Measurements from ENCODE around the gene FUOM.

Gene FUOM

DNA sequence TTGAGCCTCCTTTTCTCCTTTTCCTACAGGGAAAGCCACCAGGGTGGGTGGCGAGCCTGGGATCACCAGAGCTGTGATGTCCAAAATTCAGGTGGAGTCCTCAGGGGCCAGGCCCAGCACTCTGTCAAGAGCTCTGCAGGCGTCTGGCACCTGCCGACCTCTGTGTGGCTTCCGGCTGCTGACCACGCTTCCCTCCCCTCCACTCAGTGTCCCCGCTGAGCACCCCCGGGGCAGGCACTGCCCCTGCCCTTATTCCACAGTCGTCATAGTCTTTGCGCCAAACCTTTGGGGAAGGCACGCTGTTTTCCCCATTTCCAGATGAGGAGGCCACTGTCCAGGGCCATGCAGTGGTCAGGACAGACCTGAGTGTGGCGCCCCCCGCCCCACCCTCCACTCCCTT, 43.7 kb upstream of the FUOM start:
- H3K4me3 ChIP-seq (ENCODE audit: low read depth, low read length): no peak overlapping the region
- TF ChIP-seq, protein P1, sequence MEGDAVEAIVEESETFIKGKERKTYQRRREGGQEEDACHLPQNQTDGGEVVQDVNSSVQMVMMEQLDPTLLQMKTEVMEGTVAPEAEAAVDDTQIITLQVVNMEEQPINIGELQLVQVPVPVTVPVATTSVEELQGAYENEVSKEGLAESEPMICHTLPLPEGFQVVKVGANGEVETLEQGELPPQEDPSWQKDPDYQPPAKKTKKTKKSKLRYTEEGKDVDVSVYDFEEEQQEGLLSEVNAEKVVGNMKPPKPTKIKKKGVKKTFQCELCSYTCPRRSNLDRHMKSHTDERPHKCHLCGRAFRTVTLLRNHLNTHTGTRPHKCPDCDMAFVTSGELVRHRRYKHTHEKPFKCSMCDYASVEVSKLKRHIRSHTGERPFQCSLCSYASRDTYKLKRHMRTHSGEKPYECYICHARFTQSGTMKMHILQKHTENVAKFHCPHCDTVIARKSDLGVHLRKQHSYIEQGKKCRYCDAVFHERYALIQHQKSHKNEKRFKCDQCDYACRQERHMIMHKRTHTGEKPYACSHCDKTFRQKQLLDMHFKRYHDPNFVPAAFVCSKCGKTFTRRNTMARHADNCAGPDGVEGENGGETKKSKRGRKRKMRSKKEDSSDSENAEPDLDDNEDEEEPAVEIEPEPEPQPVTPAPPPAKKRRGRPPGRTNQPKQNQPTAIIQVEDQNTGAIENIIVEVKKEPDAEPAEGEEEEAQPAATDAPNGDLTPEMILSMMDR (IDR thresholded peaks at IDR 0.05; ENCODE audit: borderline replicate concordance, insufficient read depth, low read depth, low read length): no peak

DNA sequence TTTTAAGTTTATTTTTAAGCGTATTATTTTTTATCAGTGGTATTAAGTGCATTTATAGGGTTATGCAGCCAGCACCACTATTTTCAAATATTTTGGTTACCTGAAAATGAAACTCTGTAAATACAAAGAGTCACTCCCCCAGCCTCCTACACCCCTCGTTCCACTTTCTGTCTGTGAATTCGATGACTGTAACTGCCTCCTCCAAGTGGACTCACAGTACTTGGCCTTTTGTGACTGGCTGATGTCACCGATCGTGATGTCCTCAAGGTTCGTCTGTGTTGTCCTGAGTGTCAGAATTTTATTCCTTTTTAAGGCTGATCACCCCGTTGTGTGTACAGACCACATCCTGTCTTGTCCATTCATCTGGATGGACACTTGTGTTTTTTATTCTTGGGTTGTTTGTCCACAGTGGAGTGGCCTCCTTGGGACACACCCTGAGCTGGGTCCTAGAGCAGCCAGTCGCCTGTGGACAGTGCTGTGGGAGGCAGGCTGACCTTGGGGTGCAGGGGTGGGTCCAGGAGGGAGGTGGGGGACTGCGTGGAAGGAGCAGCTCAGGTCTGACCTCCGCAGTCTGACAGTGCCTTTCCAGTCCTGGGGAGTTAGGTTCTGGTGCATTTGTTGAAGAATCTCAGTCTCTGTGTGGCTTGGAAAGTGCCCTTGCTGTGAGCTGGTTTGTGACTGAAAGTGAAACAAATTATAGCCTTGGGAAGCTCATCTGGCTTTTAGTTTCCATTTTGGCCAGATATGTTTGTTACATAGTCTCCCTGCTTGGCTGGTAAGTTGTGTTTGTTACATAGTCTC, 43.0 kb upstream of the FUOM start:
- no peak overlapping the region for H3K4me3 ChIP-seq (ENCODE audit: low read depth, low read length)
- TF ChIP-seq, protein P1 (IDR thresholded peaks at IDR 0.05; ENCODE audit: borderline replicate concordance, insufficient read depth, low read depth, low read length): no peak

DNA sequence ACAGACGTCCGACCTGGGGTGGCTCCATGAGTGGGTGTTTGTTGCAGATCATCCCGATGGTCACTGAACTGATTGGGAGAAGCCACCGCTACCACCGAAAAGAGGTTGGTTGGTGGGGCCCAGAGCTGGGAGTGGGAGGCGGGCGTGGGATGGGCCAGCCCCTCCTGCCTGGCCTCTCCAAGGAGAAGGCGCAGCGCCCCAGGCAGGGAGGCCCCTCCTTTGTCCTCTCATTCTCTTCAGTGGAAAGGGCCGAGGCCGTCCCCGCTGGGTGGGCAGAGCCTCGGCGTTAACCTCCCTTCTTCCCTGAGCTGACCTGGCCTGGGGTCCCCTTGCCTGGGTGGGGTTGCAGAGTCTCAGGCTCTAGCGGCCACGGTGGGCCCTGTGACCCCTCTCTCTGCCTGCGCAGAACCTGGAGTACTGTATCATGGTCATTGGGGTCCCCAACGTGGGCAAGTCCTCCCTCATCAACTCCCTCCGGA, 41.3 kb upstream of the FUOM start:
- TF ChIP-seq, protein P1 (IDR thresholded peaks at IDR 0.05; ENCODE audit: borderline replicate concordance, insufficient read depth, low read depth, low read length): no peak
- no peak overlapping the region for H3K4me3 ChIP-seq (ENCODE audit: low read depth, low read length)

DNA sequence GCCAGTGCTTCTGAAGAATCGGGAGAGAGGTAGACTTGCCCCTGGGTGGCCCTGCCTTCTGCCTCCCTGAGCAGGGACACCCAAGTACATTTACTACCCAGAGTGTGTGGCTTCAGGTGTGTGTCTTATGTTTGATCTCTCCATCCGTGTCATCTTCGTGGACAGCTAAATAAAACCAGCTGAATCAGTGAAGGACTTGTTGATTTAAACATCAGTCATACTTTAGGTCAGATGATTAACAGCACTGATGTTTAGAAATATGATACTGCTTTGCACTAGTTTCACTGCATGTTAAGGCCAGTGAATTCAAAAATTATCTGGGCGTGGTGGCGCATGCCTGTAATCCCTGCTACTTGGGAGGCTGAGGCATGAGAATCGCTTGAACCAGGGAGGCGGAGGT, 40.1 kb upstream of the FUOM start:
- TF ChIP-seq, protein P1 (IDR thresholded peaks at IDR 0.05; ENCODE audit: borderline replicate concordance, insufficient read depth, low read depth, low read length): no peak
- no peak overlapping the region for H3K4me3 ChIP-seq (ENCODE audit: low read depth, low read length)

DNA sequence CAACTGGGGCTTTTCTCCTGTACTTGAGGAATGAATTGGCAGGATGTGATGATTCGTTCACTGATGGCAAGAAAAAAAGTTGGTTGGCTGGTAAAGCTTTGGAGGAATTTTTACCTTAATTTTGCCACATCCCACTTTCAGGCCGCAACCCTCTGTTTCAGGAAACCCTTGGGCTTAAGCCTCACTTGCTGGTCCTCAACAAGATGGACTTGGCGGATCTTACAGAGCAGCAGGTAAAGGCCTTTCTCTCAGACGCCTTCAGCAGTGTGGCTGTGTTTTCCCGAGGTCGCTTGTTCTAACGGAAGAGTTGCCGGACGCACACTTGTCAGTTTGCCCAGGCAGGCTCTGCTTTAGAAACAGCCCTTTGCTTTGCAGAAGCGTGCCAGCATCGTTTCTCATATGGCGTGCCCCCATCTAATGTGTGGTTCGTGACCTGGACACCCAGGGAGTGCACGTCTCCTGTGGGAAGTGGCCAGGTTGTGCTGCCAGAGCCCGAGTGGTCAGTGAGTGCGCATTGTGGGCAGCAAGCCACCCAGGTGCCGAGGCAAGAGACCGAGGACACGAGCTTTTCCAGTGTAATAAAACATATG, 38.3 kb upstream of the FUOM start:
- no peak overlapping the region for H3K4me3 ChIP-seq (ENCODE audit: low read depth, low read length)
- TF ChIP-seq, protein P1 (IDR thresholded peaks at IDR 0.05; ENCODE audit: borderline replicate concordance, insufficient read depth, low read depth, low read length): no peak

DNA sequence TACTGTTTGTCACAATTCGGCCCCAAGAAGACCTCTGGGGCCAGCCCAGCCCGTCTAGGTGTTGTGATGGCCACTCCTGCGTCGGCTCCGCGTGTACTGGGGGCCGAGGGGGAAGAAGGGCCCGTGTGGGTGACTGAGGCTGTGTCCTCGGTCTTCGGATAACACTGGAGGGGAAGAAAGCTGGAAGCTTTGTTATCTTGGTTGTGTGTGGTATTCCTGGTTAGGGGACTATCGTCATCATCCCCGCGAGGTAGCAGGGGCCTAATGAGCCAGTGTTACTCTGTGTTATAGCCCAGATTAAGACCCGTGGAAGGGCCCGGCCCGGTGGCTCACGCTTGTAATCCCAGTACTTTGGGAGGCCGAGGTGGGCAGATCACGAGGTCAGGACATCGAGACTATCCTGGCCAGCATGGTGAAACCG, 37.0 kb upstream of the FUOM start:
- H3K4me3 ChIP-seq (ENCODE audit: low read depth, low read length): peak overlapping the region; percentile 95

More for the DNA sequence above, 37.0 kb upstream of the FUOM start:
- TF ChIP-seq, protein P1 (IDR thresholded peaks at IDR 0.05; ENCODE audit: borderline replicate concordance, insufficient read depth, low read depth, low read length): no peak

Data from GM12875 (cell line).